IPS-15b (cell line): ENCODE results near the gene SRPK2.
"Not testable (repeated sequence)": the region's sequence is repeated elsewhere in the genome, so short reads cannot be mapped to it uniquely, and the experiment has no call there.

Experiments used
- H3K27me3 ChIP-seq: one replicate; pipeline ENCODE4 v1.6.1; 2013; ENCODE audit warnings: low read length; ENCODE audit not compliant: control insufficient read depth, insufficient read depth
- H3K36me3 ChIP-seq: one replicate; pipeline ENCODE4 v1.6.1; 2013; ENCODE audit warnings: low read length; ENCODE audit not compliant: control insufficient read depth, insufficient read depth
- H3K4me1 ChIP-seq: one replicate; pipeline ENCODE4 v1.6.1; 2013; ENCODE audit warnings: mild to moderate bottlenecking, low read length; ENCODE audit not compliant: control insufficient read depth, insufficient read depth
- H3K4me3 ChIP-seq: one replicate; pipeline ENCODE4 v1.5.1; 2013; ENCODE audit warnings: low read depth, low read length
- H3K9ac ChIP-seq: one replicate; pipeline ENCODE4 v1.6.1; 2013; ENCODE audit warnings: low read depth, mild to moderate bottlenecking, low read length
- H3K9me3 ChIP-seq: one replicate; pipeline ENCODE4 v1.6.1; 2013; ENCODE audit warnings: mild to moderate bottlenecking, low read length; ENCODE audit not compliant: control insufficient read depth, insufficient read depth

SRPK2 gene

DNA sequence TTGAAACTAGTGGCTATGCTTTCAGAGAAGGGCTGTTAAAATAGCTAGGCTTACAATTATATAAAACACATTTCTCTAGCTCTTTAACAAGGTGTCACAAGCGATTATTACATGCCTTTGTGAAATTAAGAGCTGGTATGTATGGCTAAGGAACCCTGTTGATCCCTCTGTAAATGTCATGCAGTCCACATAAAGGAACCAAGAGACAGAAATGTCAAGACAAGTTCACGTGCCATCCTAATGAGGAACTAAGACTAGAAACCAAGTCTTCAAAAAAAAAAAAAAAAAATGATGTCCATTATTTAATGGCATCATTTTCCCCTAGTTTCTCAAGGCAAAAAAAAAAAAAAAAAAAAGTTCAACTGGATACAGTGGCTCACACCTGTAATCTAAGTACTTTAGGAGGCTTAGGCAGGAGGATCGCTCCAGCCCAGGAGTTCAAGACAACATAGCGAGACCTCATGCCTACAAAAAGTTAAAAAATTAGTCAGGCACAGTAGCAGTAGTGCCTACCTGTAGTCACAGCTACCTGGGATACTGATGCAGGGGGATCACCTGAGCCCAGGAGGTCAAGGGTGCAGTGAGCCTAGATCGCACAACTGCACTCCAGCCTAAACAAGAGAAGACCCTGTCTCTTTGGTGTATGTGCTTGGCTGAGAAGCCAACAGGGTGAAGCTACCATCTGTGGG lies 63.4 kb downstream of the SRPK2 start:
- no peaks in the 10 kb centered on the region for H3K4me1 ChIP-seq
- H3K9me3 ChIP-seq, result no peaks in the 10 kb centered on the region
- H3K9ac ChIP-seq, result no peak overlapping the region
- H3K27me3 ChIP-seq, result no peaks in the 10 kb centered on the region
- H3K36me3 ChIP-seq, result no peaks in the 10 kb centered on the region
- no peak overlapping the region for H3K4me3 ChIP-seq

DNA sequence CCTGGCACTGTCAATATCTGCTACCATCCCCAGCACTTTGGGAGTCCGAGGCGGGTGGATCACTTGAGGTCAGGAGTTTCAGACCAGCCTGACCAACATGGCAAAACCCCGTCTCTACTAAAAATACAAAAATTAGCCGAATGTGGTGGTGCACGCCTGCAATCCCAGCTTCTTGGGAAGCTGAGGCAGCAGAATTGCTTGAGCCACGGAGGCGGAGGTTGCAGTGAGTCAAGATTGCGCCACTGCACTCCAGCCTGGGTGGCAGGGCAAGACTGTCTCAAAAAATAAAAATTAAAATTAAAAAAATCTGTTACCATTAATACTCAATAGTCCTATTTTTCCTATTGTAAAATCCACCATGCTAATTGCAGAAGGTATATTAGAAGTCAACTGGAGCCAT lies 64.1 kb downstream of the SRPK2 start:
- H3K4me1 ChIP-seq, H3K9me3 ChIP-seq, H3K4me3 ChIP-seq, H3K9ac ChIP-seq, H3K27me3 ChIP-seq, H3K36me3 ChIP-seq: not testable (repeated sequence)

DNA sequence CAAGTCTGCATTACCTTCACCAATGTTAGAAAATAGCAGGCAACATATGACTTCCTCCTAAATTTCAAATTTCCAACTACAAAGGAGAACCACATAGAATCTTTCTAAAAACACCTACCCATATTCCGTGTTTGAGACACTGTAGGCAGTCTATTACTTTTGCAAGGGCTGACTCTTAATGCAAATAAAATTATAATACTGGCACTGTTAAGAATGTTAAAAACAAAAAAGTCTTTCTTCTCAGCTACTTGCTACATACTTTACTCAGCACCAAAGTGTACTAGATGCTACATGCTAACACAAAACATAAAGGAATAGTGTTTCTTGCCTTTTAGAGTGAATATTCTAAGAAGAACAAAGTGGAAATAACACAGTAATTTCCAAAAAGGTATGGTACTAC lies 65.4 kb downstream of the SRPK2 start:
- no peak overlapping the region for H3K4me3 ChIP-seq
- no peaks in the 10 kb centered on the region for H3K36me3 ChIP-seq
- no peaks in the 10 kb centered on the region for H3K4me1 ChIP-seq
- no peak overlapping the region for H3K9ac ChIP-seq
- no peaks in the 10 kb centered on the region for H3K27me3 ChIP-seq
- no peaks in the 10 kb centered on the region for H3K9me3 ChIP-seq

DNA sequence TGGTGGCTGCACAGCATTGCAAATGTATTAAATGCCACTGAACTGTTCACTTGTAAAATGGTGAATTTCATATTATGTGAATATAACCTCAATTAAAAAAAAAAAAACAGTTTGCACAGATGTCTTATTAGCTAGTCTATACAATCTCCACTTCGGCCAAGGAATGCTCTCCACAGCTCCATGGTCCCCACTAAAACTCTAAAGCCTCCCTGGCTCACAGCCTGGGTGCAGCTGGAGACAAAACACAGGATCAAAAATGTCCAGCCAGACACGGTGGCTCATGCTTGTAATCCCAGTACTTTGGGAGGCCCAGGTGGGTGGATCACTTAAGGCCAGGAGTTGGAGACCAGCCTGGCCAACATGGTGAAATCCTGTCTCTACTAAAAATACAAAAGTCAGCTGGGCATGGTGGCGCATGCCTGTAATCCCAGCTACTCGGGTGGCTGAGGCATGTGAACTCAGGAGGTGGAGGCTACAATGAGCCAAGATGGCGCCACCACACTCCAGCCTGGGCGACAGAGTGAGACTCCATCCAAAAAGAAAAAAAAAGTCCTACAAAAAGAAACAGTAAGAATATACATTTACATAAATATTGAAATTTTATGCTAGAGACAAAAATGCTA lies 66.0 kb downstream of the SRPK2 start:
- H3K9me3 ChIP-seq, result no peaks in the 10 kb centered on the region
- no peak overlapping the region for H3K4me3 ChIP-seq
- H3K36me3 ChIP-seq, result no peaks in the 10 kb centered on the region
- H3K9ac ChIP-seq, result no peak overlapping the region
- no peaks in the 10 kb centered on the region for H3K4me1 ChIP-seq
- no peaks in the 10 kb centered on the region for H3K27me3 ChIP-seq

DNA sequence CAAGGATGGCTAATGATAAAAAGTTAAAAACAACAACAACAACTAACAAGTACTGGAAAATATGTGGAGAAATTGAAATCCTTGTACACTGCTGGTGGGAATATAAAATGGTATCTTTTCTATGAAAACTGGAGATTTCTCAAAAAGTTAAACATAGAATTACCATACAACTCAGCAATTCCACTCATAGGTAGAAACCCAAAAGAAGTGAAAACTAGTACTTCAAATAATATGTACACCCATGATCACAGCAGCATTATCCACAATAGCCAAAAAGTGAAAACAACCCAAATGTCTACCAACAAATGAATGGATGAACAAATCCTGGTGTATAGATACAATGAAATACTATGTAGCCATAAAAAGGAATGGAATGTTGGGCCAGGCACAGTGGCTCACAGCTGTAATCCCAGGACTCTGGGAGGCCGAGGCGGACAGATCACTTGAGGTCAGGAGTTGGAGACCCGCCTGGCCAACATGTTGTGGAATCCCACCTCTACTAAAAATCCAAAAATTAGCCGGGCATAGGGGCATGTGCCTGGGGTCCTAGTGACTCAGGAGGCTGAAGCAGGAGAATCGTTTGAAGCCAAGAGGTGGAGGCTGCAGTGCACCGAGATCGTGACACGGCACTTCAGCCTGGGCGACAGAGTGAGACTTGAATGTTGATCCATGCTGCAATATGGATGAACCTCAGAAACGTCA lies 66.8 kb downstream of the SRPK2 start:
- no peaks in the 10 kb centered on the region for H3K9me3 ChIP-seq
- H3K27me3 ChIP-seq, result no peaks in the 10 kb centered on the region
- H3K9ac ChIP-seq, result no peak overlapping the region
- H3K4me1 ChIP-seq, result no peaks in the 10 kb centered on the region
- H3K36me3 ChIP-seq, result no peaks in the 10 kb centered on the region
- no peak overlapping the region for H3K4me3 ChIP-seq

DNA sequence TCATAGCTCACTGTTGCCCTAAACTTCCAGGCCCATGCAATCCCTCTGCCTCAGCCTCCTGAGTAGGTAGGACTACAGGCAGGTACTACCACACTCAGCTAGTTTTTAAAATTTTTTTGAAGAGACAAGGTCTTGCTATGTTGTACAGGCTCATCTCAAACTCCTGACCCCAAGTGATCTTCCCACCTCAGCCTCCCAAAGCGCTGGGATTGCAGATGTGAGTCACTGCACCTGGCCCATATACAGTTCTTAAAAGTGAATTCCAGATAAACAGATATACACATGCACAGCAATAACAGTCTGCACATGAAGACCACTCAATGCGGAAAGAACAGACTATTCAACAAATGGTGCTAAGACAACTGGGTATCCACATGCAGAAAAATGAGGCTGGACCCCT lies 67.8 kb downstream of the SRPK2 start:
- no peak overlapping the region for H3K9ac ChIP-seq
- no peaks in the 10 kb centered on the region for H3K27me3 ChIP-seq
- H3K4me3 ChIP-seq, result no peak overlapping the region

DNA sequence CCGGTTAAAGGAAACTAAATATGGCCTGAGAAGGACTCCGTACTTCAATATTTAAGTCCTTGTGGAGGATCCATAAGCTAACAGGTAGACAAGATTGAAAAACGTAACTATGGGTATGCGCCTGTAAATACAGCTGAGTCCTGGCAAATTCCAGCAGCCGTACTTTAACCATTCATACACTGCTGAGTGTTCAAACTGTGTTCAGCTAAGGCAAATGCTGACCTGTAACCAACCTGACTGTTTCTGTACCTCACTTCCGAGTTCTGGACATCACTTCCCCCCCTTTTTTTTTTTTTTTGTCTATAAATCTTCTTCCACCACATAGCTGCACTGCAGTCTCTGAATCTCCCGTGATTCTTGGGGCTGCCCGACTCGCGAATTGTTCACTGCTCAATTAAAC lies 69.1 kb downstream of the SRPK2 start:
- no peak overlapping the region for H3K9ac ChIP-seq
- H3K4me3 ChIP-seq, result no peak overlapping the region
- peaks cover 2% of the 10 kb centered on the region for H3K4me1 ChIP-seq
- H3K36me3 ChIP-seq, result no peaks in the 10 kb centered on the region
- H3K9me3 ChIP-seq, result no peaks in the 10 kb centered on the region
- H3K27me3 ChIP-seq, result no peaks in the 10 kb centered on the region

More for the DNA sequence above, 67.8 kb downstream of the SRPK2 start:
- Histone ChIP-seq H3K4me1 (peaks cover 2% of the 10 kb centered on the region), H3K36me3 (no peaks in the 10 kb centered on the region), H3K9me3 (no peaks in the 10 kb centered on the region)

DNA sequence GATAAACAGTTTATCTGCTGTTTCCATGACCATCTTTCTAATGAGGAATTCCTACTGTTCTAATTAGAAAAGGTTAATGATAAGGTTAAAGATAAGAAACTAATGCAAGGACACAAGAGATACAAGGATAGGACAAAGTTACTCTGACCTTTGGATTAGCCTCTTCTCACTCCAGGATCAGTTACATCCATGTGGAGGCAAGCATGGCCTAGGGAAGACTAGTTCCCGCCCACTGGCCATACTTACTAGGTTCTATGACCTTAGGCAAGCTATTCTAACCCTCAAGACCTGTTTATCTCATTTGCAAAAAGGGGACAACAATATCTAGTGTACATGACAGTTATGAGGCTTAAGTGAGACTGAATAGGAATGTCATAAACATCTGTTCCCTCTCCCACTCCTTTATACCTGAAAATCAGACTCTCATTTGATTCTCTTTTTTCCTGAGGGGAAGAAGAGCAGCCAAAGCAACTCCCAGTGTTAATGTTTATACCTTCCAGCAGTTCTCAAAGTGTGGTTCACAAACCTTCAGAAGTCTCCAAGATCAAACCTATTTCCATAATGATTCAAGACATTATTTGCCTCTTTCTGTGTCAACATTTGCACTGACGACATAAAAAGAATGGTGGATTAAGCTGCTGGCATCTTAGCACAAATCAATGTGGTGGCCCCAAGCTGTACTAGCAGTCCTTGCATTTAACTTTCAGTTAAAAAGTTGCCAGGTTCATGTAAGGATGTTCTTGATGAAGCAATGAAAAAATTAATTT lies 72.0 kb downstream of the SRPK2 start:
- H3K9ac ChIP-seq, result no peak overlapping the region
- no peaks in the 10 kb centered on the region for H3K27me3 ChIP-seq
- no peaks in the 10 kb centered on the region for H3K36me3 ChIP-seq
- H3K4me3 ChIP-seq, result no peak overlapping the region
- peaks cover 2% of the 10 kb centered on the region for H3K4me1 ChIP-seq
- H3K9me3 ChIP-seq, result no peaks in the 10 kb centered on the region

DNA sequence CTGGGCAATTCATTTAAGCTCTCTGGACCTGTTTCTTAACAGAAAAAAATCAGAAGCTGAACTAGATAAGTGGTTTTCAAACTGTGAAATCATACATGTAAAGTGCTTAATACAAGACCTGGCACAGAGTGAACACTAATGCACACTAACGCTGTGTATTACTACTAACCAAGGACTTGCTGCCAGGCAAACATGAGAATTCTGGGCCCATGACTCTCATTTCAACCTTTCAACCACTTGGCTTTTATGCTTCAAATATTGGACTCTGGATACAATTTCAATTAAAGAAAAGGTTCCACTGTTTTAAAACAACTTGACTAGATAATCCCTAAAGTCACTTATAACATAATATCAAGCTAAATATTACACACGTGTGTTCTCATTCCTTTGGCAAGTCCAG lies 73.4 kb downstream of the SRPK2 start:
- H3K4me3 ChIP-seq, result no peak overlapping the region
- H3K9me3 ChIP-seq, result no peaks in the 10 kb centered on the region
- H3K27me3 ChIP-seq, result no peaks in the 10 kb centered on the region
- H3K4me1 ChIP-seq, result peaks cover 2% of the 10 kb centered on the region
- no peaks in the 10 kb centered on the region for H3K36me3 ChIP-seq
- no peak overlapping the region for H3K9ac ChIP-seq

DNA sequence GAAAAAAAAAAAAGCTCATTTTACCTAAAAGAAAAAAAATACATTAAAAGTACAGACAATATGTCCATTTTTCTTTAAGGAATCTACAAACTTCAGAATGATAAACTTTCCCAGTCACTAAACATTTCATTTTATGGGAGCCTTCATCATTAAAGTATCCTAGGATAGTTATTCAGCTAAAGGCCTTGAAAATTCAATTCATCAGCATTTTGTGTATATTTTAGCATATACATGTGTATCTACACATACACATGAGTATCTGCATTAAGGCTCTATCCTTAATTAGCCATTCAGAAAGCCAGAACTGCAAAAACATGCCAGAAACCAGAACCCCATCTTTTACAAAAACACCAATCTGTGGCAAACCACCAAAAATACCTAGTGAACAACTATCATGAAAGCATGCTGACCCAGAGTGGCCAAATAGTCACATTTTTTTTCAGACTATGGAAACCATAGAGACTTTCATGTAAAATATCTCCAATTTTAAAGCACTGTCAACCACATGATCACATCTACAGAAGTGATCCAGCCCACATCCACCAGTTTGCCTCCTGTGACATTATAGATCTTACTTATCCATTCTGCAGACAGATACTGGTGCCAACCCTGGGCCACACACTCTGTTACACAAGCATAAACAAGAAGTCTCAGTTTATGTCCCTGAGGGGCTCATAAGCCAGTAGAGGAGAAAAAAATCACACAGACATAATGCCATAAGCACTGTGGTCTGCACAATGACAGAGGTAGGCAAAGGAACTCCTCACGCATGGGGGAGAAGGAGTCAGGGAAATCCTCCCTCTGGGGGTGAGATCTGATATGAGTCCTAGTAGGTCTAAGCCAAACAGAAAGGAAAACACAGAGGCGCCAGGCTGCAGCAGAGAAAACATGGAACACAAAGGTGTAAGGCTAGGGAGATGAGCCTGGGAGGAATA lies 79.2 kb downstream of the SRPK2 start:
- Histone ChIP-seq H3K4me3 (no peak overlapping the region), H3K36me3 (no peaks in the 10 kb centered on the region), H3K27me3 (no peaks in the 10 kb centered on the region), H3K9me3 (no peaks in the 10 kb centered on the region), H3K9ac (no peak overlapping the region), H3K4me1 (no peaks in the 10 kb centered on the region)

DNA sequence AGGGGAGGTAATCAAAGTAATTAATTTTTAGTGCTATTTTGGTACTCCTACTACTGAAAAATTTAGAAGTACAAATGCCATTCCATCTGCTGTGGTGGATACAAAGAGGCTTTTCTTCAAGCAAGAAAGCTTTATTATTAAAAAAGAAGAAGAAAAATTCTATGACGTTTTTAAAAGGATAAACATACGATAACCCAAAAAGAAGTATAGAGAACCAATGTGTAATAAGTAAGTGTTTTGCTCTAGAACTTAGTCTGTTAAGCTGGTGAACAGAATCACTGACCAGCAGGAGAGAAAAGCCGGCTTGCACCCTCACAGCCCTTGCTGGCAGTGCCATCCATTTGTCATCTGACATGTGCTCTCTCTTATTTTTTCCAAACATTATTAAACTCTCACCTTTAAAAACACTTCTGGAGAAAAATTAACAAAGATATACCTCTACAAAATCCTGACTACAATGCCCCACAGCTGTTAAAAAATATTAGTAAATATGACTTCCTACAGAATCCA lies 81.5 kb downstream of the SRPK2 start:
- no peaks in the 10 kb centered on the region for H3K27me3 ChIP-seq
- no peaks in the 10 kb centered on the region for H3K36me3 ChIP-seq
- no peak overlapping the region for H3K4me3 ChIP-seq
- no peak overlapping the region for H3K9ac ChIP-seq
- H3K9me3 ChIP-seq, result no peaks in the 10 kb centered on the region
- H3K4me1 ChIP-seq, result no peaks in the 10 kb centered on the region
